ENCODE results near the gene NSD2.

Gene NSD2

GRCh38 chr4:1973218-1973617 is 102.0 kb downstream of the NSD2 start:
- DNase-seq, result no peak

- no peak for DNase-seq
Observed at GRCh38 chr4:1973661-1974060, 102.5 kb downstream of the NSD2 start.

- DNase-seq, result no peak
Observed at GRCh38 chr4:1974840-1975239, 103.6 kb downstream of the NSD2 start.

GRCh38 chr4:1975391-1975801 is 104.2 kb downstream of the NSD2 start:
- no peak for DNase-seq

GRCh38 chr4:1975880-1976279 is 104.7 kb downstream of the NSD2 start:
- no peak for DNase-seq

- DNase-seq, result no peak
Observed at GRCh38 chr4:1976416-1977352, 105.5 kb downstream of the NSD2 start.

GRCh38 chr4:1978226-1978625 is 107.0 kb downstream of the NSD2 start:
- no peak for DNase-seq

- DNase-seq, result no peak
Observed at GRCh38 chr4:1978741-1979476, 107.7 kb downstream of the NSD2 start.

GRCh38 chr4:1979477-1980196 is 108.4 kb downstream of the NSD2 start:
- no peak for DNase-seq

- no peak for DNase-seq
Observed at GRCh38 chr4:1980561-1981041, 109.4 kb downstream of the NSD2 start.

GRCh38 chr4:1981251-1982058 is 110.3 kb downstream of the NSD2 start:
- DNase-seq, result no peak

GRCh38 chr4:1982124-1983052 is 111.2 kb downstream of the NSD2 start:
- no peak for DNase-seq

- DNase-seq, result no peak
Observed at GRCh38 chr4:1983053-1983845, 112.1 kb downstream of the NSD2 start.

GRCh38 chr4:1983846-1984405 is 112.7 kb downstream of the NSD2 start:
- DNase-seq, result no peak

GRCh38 chr4:1984406-1985191 is 113.4 kb downstream of the NSD2 start:
- no peak for DNase-seq

GRCh38 chr4:1985294-1985693 is 114.1 kb downstream of the NSD2 start:
- no peak for DNase-seq

- no peak for DNase-seq
Observed at GRCh38 chr4:1985780-1986577, 114.8 kb downstream of the NSD2 start.

GRCh38 chr4:1986578-1987210 is 115.5 kb downstream of the NSD2 start:
- DNase-seq, result no peak

All from activated naive CD4-positive, alpha-beta T cell (primary cell).